ENCODE data around the gene RANBP9.

RANBP9 gene

GRCh38 chr6:13574571-13575376, 136.9 kb downstream of the RANBP9 start, which contains the start of gene SIRT5:
Gene SIRT5, plus strand, starts transcription at chr6:13574601. Its CDS starts 9,510 bp downstream, at chr6:13584111.
- Histone ChIP-seq H3K4me3 (ENCODE audit: insufficient read length, low read depth) (peak within 1 kb of the TSS; percentile 84), H3K4me1 (ENCODE audit: insufficient read depth, insufficient read length) (no peaks in the 10 kb centered on the region), H3K27me3 (ENCODE audit: insufficient read depth, insufficient read length) (no peaks in the 10 kb centered on the region), H3K9me3 (ENCODE audit: insufficient read depth, low read length) (no peaks in the 10 kb centered on the region), H3K36me3 (ENCODE audit: insufficient read depth, insufficient read length, low read length) (peaks cover under 1% of the 10 kb centered on the region), H3K9ac (ENCODE audit: insufficient read length, low read depth) (peak within 1 kb of the TSS; percentile 91)
- DNase-seq (ENCODE audit: low read depth, low spot score) = peak; percentile 66
- TF ChIP-seq YY1 (IDR thresholded peaks at IDR 0.05; ENCODE audit: insufficient read depth, insufficient read length) (no peak), ZNF274 (IDR thresholded peaks at IDR 0.05; ENCODE audit: low read depth, low read length) (no peak), SUZ12 (IDR thresholded peaks at IDR 0.05; ENCODE audit: extremely low read depth, insufficient read depth, insufficient read length) (no peak)

GRCh38 chr6:13574149-13574570, 137.5 kb downstream of the RANBP9 start:
- Histone ChIP-seq H3K4me1 (ENCODE audit: insufficient read depth, insufficient read length) (no peaks in the 10 kb centered on the region), H3K9me3 (ENCODE audit: insufficient read depth, low read length) (no peaks in the 10 kb centered on the region), H3K9ac (ENCODE audit: insufficient read length, low read depth) (no peak overlapping the region), H3K36me3 (ENCODE audit: insufficient read depth, insufficient read length, low read length) (no peaks in the 10 kb centered on the region), H3K4me3 (ENCODE audit: insufficient read length, low read depth) (peak overlapping the region; percentile 84), H3K27me3 (ENCODE audit: insufficient read depth, insufficient read length) (no peaks in the 10 kb centered on the region)
- TF ChIP-seq ZNF274 (IDR thresholded peaks at IDR 0.05; ENCODE audit: low read depth, low read length) (no peak), YY1 (IDR thresholded peaks at IDR 0.05; ENCODE audit: insufficient read depth, insufficient read length) (no peak), SUZ12 (IDR thresholded peaks at IDR 0.05; ENCODE audit: extremely low read depth, insufficient read depth, insufficient read length) (no peak)
- DNase-seq (ENCODE audit: low read depth, low spot score) = peak; percentile 86

- Histone ChIP-seq H3K9me3 (ENCODE audit: insufficient read depth, low read length) (no peaks in the 10 kb centered on the region), H3K4me1 (ENCODE audit: insufficient read depth, insufficient read length) (no peaks in the 10 kb centered on the region), H3K9ac (ENCODE audit: insufficient read length, low read depth) (peak overlapping the region; percentile 82), H3K4me3 (ENCODE audit: insufficient read length, low read depth) (peak overlapping the region; percentile 84), H3K36me3 (ENCODE audit: insufficient read depth, insufficient read length, low read length) (no peaks in the 10 kb centered on the region), H3K27me3 (ENCODE audit: insufficient read depth, insufficient read length) (no peaks in the 10 kb centered on the region)
- DNase-seq (ENCODE audit: low read depth, low spot score) = no peak
- no peak for TF ChIP-seq YY1 (IDR thresholded peaks at IDR 0.05; ENCODE audit: insufficient read depth, insufficient read length)
- no peak for TF ChIP-seq ZNF274 (IDR thresholded peaks at IDR 0.05; ENCODE audit: low read depth, low read length)
- no peak for TF ChIP-seq SUZ12 (IDR thresholded peaks at IDR 0.05; ENCODE audit: extremely low read depth, insufficient read depth, insufficient read length)
These were observed 137.9 kb downstream of the RANBP9 start for GRCh38 chr6:13573669-13574110.

DNA sequence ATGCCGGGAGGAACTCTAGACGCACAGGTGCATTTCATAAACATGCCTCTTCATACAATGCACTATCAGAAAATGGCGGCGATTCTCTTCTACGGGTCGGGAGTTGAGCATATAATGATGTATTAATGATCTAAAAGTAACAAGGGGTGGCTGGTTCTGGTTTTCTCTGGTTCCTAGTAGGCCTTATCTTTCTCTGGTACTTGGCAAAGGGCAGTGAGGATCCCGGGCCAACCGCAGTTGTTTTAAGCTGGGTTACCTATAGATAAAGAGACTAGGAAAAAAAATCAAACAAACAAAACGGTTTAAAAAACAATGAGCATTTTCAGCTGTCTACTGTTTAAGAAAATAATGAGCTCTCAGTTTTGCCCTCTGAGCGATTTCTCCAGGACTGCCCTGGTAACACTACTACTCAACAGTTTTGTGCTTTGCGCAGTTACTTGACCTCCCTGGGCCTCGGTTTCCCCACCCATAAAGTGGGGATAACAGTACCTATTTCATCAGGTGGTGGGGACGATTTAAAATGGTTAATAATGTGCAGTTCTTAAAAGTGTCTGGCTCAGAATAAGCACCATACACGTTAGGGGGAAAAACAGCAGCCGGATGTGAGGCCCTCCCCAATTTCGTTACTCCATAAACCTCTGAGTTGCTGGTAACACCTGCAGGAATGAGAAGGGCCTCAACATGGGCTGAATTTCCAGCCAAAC, 138.5 kb downstream of the RANBP9 start:
- no peaks in the 10 kb centered on the region for H3K27me3 ChIP-seq (ENCODE audit: insufficient read depth, insufficient read length)
- H3K9me3 ChIP-seq (ENCODE audit: insufficient read depth, low read length) = no peaks in the 10 kb centered on the region
- TF ChIP-seq YY1 (IDR thresholded peaks at IDR 0.05; ENCODE audit: insufficient read depth, insufficient read length) (no peak), ZNF274 (IDR thresholded peaks at IDR 0.05; ENCODE audit: low read depth, low read length) (no peak), SUZ12 (IDR thresholded peaks at IDR 0.05; ENCODE audit: extremely low read depth, insufficient read depth, insufficient read length) (no peak)
- H3K4me1 ChIP-seq (ENCODE audit: insufficient read depth, insufficient read length) = no peaks in the 10 kb centered on the region
- DNase-seq (ENCODE audit: low read depth, low spot score) = no peak
- H3K9ac ChIP-seq (ENCODE audit: insufficient read length, low read depth) = peak overlapping the region; percentile 82
- peak overlapping the region; percentile 84 for H3K4me3 ChIP-seq (ENCODE audit: insufficient read length, low read depth)
- H3K36me3 ChIP-seq (ENCODE audit: insufficient read depth, insufficient read length, low read length) = no peaks in the 10 kb centered on the region

DNA sequence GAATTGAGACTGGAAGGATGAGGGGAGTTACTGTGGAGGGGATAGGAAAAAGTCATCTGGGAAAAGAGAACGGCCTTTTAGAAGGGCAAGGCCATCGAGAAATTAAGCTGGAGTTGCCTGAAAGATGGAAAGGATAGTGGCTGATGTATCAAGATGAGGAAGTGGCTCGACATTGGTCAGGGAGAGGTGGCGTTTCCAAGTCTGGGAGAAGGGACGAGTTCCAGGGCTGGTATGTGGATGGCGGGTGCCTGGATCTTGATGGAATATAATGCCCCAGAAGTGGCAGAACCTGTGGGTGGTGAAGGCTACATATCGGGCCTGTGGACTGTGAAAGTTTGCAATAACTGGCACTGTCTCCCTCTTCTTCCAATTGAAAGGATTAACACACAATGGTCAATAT, 139.4 kb downstream of the RANBP9 start:
- H3K9ac ChIP-seq (ENCODE audit: insufficient read length, low read depth) = no peak overlapping the region
- TF ChIP-seq ZNF274 (IDR thresholded peaks at IDR 0.05; ENCODE audit: low read depth, low read length) (no peak), SUZ12 (IDR thresholded peaks at IDR 0.05; ENCODE audit: extremely low read depth, insufficient read depth, insufficient read length) (no peak), YY1 (IDR thresholded peaks at IDR 0.05; ENCODE audit: insufficient read depth, insufficient read length) (no peak)
- no peak for DNase-seq (ENCODE audit: low read depth, low spot score)
- H3K27me3 ChIP-seq (ENCODE audit: insufficient read depth, insufficient read length) = no peaks in the 10 kb centered on the region
- H3K4me3 ChIP-seq (ENCODE audit: insufficient read length, low read depth) = no peak overlapping the region
- H3K4me1 ChIP-seq (ENCODE audit: insufficient read depth, insufficient read length) = no peaks in the 10 kb centered on the region
- H3K9me3 ChIP-seq (ENCODE audit: insufficient read depth, low read length) = no peaks in the 10 kb centered on the region
- no peaks in the 10 kb centered on the region for H3K36me3 ChIP-seq (ENCODE audit: insufficient read depth, insufficient read length, low read length)
